NOMO-1 treated with DMSO at 0.1 percent for 48 hours (cell line): ENCODE measurements around the gene ZNF516.

Experiments
- DNase-seq: peaks from one replicate; lab custom pipeline; 2025; ENCODE audit not compliant: unreplicated experiment; lab: John Stamatoyannopoulos, UW

Gene ZNF516

DNA sequence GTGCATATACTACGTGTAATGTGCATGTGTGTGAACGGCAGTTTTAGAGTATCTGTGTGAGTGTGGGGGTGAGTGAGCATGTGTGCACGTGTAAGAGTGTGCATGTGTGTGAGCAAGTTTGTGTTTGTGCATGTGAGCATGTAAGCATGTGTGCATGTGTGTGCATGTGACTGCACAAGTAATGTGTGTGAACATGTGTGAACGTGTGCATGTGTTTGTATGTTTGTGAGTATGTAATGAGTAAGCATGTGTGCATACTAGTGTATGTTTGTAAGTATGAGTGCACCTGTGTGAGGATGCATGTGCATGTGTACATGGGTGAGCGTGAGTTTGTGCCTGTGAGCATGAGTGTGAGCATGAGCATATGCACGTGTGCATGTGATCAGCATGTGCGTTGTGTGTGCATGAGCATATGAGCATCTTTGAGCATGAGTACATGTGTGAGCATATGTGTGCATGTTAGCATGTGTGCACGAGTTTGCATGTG, 90.7 kb downstream of the ZNF516 start:
- DNase-seq: no peak

DNA sequence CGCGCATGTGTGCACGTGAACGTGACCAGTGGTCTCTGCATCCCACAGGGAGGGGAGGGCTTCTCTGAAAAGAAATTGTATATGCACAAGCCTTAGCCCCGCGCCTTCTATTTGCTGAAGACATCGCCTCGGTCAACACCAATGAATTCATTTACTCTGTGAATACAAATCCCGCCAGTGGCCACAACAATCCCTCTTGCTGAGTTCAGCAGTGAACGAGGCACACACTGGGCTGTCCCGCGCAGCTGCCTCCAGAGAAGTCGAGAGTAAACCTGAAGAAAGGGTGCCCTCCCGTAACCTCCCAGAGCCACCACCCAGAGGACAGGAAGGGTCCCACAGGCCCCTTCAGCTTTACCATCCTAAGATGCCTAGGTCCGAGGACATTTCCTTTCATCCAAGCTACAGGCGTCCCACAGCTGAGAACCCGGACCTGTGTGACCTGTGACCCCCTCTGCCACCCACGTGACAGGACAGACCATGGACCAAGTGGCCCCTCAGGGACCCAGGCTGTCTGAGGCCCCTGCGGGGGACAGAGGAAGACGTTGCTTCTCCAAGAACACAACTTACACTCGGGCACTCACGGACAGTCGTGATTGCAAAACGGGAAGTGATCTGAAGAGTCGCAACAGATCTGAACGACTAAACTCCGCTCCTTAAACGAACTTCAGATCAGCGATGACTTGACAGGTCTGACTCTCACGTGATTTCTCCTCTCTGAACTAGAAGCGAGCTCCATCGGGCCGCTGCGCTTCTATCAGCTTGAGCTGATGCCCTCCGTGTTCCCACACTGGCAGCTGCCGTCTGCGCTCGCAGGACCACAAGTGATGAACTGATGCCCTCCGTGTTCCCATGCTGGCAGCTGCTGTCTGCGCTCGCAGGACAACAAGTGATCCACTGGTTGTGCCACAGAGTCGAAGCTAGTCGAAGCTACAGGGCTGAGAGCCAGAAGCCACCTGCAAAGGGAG, 92.7 kb downstream of the ZNF516 start:
- DNase-seq: peak; percentile 94

DNA sequence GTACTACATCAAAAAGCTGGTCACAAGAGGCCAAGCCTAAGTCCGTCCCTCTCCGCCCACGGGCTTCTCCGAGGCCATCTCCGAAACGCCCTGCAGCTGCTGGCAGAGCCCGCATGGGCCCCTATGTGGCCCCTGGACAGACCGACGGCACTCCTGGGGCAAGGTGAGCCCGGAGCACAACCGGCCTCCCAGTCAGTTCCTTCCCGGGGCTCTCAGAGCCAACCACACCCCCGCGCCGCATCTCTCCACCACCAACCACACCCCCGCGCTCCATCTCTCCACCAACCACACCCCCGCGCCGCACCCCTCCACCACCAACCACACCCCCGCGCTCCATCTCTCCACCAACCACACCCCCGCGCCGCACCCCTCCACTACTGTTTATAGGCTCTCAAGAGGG, 93.5 kb downstream of the ZNF516 start:
- DNase-seq: peak; percentile 64

DNA sequence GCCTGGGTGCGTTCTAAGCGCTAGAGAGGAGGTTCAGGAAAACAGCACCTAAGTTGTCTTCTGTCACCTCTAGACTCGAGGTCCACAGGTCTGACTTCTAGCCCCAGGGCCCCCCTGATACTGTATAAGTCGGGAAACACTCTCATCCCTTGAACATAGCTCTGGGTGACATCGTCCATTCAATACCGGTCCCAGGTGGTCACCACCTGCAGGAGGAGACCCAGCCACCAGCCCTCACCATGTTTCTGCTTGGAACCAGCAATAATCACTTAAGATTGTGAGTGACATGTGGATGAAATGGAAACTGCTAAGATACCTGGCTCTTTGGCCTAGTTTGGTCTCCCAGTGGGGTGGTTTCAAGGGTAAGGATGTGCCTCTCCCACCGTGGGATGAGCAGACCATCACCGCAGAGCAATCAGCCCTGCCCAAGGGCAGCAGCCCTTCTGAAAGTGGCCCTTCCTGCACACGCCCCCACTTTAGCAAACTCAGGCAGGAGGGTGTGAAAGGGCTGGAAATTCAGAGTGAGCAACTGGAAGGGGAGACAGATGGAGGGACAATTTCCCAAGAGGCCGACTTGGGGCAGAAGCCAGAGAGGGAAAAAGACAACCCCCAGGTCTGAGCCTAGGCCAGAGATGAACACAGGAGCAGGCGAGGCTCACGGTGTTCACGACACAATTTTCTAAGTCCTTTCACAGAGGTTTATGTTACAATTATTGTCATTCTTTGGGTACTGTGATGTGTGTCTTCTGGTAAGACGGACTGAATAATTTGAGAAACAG, 95.2 kb downstream of the ZNF516 start:
- DNase-seq: no peak

DNA sequence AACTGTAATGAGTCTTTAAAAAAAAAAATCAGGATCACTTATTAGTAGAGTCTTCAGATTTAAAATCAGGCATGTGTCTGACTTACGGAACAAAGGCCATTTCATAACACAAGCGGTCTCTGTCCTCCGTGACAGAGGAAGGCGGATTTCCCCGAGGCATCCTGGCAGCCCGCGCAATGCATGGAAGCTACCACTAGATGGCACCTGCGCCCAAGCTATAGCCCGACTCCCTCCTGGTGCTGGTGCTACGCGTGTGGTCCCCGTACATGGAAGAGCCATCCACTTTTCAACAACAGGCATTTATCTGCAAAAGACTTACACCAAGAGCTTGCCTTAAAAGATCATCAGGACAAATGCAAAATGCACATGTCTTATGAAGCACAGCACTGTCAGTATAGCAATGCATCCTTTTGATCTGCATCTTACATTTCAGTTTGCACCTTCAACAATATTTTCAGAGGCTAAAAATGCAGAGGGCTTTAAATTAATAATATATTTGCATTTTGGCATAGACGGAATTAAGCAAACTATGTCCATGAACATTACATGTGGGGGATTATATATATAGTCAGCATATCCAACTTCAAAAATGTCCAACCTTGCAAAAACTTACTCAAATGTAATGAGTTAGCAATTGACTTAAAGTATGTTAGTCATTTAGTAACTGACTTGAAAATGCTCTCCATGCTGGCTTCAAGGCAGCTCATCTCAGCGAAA, 96.0 kb downstream of the ZNF516 start:
- peak; percentile 86 for DNase-seq

DNA sequence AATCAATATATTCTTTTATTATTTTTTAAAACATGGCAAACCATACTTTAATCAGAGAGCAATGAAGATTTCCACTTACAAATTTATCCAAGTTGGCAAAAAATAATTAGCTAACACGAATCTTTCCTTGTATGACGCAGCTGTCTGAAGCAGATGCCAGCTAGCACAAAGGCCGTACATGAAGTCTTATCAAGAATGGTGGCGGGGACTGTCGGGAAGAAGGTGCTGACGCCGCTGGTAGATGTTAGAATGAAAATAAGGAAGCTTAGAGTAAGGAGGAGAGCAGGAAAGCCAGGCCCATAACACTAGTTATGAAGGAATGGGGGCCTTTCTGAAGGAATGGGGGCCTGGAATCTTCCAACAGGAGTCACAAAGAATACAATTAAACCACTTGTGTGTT, 96.7 kb downstream of the ZNF516 start:
- no peak for DNase-seq

DNA sequence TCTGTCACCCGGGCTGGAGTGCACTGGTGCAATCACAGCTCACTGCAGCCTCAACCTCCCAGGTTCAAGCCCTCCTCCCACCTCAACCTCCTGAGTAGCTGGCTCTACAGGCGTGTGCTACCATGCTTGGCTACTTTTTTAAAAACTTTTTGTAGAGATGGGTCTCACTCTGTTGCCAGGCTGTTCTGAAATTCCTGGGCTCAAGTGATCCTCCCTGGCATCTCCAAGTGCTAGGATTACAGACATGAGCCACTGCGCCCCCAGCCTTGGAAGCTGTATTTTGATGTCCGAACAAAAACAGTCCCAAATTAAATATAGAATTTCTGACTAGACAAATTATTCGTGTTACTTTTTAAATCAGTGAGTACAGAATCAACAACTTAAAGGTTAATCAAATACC, 97.4 kb downstream of the ZNF516 start:
- no peak for DNase-seq

DNA sequence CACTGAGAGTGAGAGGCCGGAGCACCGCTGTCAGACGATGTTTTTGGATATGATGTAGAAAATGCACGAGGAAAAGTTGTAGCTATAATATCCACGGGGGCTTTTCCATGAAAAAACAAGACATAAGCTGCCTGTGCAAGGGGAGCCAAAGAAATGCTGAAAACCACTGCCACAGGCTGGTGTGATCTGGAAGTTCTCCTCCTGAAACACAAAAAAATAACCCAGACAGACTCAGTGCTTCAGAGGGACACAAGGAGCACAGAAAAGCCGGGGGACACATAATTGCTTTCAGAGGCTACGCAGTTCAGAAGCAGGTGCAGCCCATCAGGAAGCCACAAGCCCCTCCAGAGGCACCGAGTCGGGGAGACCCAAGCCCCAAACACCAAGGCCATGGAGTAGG, 98.2 kb downstream of the ZNF516 start:
- no peak for DNase-seq

DNA sequence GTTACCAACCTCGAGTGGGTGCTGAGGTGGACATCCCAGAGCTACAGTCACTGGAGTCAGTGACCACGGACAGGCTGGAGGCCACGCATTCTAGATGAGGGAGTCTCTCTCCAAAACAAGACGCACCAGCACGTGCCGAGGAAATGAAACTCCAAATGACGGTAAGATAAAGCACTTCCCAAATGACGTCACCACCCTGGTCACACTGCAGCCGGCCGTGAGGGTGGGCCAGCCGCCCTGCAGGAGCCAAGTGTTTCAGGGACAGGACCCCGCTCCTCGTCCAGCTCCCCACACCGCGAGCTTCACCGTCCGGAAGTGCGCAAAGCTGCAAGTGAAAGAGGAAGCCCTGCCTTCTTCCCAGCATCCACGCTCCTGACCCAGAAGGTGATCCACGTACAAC, 99.4 kb downstream of the ZNF516 start:
- DNase-seq: peak; percentile 11

DNA sequence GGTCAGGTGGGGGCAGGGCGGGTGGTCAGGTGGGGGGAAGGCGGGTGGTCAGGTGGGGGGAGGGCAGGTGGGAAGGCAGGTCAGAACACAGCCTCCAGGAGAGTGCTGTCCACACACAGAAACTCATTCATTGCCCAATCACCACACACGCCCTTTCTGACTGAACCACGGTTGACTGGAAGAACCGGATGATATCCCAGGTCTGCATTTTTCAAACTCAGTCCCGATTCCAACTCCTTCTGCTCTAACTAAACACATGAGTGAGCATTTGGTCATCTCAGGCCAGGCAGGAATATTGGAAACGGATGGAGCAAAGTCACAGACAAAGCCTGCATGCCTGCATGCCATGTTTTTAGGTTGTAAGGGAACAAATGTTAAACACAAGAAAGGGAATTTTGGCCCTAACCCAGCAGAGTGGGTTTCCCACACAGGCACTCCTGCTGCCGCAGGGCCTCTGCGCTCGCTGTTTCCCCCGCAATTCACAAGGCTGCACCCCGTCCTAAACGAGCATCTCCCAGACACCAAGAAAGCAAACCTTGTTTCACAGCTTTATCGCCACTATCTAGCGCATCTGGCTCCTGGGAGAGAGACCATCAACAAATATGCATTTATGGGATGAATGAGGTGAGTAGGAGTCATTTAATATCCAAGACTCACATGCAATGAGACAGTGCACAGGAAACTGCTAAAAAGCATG, 100.1 kb downstream of the ZNF516 start:
- DNase-seq: peak; percentile 9

DNA sequence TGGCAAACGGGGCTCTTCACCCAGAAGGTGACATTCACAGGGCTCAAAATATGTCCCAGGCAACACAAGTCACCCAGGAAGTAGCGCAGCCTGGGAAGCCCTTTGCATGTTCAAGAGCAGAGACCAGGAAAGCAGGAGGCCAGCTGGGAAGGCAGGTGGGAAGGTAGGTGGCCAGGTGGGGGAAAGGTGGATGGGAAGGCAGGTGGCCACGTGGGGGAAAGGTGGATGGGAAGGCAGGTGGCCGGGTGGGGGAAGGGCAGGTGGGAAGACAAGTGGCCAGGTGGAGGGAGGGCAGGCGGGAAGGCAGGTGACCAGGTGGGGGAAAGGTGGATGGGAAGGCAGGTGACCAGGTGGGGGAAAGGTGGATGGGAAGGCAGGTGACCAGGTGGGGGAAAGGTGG, 102.7 kb downstream of the ZNF516 start:
- DNase-seq: no peak

DNA sequence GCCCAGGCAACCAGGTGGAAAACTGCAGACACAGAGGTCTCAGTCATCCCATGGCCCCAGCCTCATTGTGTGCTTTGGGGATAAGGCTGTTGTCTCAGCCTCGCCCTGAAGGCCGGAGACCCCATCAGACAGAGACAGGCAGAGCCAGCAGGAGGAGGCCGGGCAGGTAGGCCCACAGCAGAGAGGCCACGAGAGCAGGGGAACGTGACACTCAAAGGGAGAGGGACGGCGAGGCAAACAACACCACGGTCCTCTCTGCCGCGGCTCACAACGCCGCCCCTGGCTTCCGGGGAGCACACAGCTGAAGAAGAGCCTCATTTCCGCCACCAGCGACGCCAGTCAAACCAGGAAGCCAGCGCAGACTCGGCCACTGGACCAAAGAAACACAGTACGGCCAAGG, 103.3 kb downstream of the ZNF516 start:
- no peak for DNase-seq

DNA sequence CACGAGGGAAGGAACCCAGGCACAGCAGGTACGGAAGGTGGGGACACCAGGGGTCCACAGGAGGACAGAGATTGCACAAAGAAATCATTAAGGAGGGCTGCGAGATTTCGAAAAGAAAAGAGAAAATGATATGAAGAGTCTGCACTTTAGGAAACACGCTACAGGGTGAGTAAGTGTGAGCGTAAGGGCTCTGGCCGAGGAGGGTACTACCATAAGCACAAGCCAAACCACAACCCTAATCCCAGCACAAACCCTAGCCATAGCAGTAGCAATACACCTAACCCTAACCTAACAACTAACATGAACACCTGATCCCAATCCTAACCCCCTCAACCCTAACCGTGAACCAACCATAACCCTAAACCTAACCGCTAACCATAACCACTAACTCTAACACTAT, 104.0 kb downstream of the ZNF516 start:
- DNase-seq: no peak

DNA sequence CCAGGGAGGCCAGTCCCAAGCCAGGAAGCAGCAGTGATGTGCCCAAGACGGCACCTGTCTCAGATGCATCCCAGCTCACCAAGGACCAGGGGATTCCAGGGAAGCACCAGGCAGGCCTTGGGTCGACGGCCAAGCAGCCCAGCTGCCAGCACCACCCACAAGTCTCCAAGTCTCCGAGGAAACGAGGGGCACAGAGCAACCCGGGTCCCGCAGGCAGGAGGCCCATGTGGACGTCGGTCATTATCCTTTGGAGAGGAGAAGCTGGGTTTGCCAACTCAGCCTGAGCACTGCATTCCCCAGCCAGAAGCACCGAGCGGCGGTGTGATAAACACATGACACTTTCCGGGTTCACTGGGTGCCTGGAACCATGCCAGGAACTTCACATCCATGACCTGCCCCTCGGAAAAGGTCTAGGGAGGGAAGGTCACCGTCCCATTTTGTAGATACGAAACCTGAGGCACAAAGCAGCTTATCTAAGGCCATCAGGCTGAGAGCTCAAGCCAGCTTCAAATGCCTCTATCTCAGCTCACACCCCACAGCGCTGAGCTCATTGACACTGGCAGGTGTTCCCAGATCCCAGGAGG, 104.5 kb downstream of the ZNF516 start:
- DNase-seq: no peak

DNA sequence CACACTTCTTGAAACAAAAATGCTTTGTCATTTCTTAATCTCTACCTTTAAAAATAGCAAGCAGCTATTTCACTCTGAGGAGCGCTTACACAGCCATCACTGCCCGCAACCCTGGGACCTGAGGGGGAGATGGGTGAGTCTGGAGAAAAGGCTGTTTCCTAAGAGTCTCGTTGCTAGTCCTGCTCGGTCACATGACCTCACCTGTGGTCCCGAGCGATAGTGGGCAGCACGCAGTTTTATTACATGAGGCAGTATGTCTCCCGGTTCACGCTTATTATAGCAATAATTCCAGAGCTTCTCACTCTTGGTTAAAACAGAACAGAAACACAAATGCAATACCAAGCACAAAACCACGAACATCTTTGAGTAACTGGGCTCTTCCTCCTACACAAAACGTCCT, 105.3 kb downstream of the ZNF516 start:
- no peak for DNase-seq

DNA sequence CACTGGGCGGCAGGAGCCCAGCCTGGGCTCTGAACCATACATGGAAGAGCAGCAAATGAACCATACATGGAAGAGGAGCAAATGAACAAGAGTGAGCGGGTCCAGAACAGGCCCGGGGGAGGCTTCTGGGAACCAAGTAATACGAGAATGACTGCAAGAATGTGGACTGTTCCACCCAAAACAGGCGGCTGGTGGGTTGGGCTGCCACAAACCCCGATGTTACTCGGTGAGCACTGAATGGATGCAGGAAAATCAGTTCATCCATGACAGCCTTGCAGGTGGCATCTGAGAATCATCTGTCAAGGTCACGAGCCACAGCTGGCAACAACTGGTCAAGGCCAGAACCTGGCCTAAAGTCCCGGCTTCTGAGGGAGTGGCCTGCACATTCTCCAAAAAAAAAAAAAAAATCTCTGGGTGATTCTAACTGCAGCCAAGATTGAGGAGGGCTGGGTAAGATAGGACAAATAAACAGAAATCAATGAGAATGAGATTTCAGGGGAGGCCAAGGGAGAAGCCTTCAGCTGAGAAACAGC, 106.1 kb downstream of the ZNF516 start:
- DNase-seq: no peak

DNA sequence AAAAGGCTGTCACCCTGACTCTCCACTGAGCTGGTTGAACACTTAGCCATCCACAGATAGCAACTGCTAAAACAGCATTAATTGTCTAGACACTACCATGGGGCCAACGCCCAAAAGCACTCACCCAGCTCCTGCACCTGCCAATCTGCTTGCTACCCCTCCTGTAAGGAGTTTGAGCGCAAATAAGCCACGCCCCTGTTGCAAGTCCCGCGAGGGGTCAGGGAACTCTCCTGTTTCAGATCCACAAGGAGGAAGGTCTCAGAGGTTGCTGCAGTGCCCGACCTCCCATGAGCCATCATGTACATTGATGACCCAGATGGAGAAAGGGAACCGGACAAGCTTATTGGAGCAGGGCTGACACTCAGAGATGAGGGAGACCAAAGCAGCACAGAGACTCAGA, 106.8 kb downstream of the ZNF516 start:
- no peak for DNase-seq

DNA sequence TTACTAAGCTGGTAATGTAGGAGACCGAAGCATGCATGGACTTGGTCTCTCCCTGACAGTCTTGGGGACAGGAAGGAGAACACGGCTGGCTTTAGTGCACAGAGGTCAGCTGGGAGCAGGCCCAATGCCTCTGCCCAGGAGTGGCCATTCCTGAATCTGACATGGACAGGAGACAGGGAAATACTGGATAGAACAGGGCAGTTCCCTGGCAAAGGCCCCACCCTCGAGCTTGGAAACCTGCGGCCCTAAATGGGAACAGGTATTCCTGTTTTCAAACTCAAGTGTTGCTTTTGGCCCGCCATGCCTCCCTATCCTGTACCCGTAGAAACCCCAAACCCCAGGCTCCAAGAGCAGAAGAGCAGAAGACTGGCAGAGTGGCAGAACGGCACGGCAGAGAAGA, 107.4 kb downstream of the ZNF516 start:
- DNase-seq: no peak

DNA sequence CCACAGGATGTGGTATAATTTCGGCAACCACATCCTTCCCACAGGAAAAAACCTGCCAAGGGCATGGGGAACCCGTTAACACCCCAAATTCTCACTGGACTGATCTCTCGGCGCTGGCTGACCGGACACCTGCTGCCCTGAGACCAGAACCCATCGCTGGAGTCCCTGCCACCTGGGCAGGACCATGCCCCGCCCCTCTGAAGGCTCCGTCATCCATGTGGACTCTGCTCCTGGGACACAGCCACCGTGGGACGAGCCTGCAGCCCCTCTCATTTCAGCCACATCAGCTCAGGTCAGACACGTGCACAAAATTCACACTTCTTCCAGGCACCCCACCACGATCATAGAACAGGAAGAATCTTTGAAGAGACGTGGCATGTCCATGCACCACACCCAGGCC, 108.2 kb downstream of the ZNF516 start:
- DNase-seq: no peak

DNA sequence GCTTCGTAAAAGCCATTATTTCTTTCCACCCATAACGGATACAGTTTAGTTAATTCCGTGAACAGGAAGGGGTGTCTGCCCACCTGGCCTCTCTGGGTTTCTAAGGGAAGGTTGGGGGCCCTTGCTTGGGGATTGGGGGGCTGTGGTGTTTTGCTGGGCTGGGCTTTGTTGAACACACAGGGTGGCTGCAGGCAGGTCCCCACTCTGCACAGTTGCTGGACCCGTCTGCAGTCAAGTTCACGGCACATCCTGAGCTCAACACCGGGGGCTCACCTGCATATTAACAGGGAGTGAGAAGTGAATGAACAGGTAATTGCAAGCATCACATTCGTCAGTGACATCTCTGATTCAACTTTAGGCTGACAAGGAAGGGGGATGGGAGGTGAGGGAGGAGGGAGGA, 109.0 kb downstream of the ZNF516 start:
- DNase-seq: no peak
